CD4-positive, alpha-beta T cell (primary cell): ENCODE measurements around the gene DDTL. TPM values are rescaled to one million over a fixed set of nuclear protein-coding genes. Genes with fewer than 3 reads are reported as not detected.
A peak's percentile ranks its signal among the peaks of the same experiment; 100 is the strongest.
"Not testable (repeated sequence)": the region's sequence is repeated elsewhere in the genome, so short reads cannot be mapped to it uniquely, and the experiment has no call there.

ENCODE experiments used
- ATAC-seq: fragments of 200-7000 bp; cut with Tn5 transposase; one replicate; pipeline ENCODE4 v1.10.0; 2022; ENCODE audit warnings: mild to moderate bottlenecking; ENCODE audit not compliant: poor library complexity
- CTCF ChIA-PET: fragments of 350-600 bp; sonication (Branson Sonifier 250); formaldehyde crosslinking; loops from one replicate; lab custom pipeline; 2021; ENCODE audit warnings: antibody characterized with exemption, inconsistent platforms; lab: Charles Lee
- POLR2A ChIA-PET: fragments of 350-600 bp; sonication (Branson Sonifier 250); formaldehyde crosslinking; loops from one replicate; lab custom pipeline; 2021; ENCODE audit warnings: antibody characterized with exemption, inconsistent platforms; lab: Charles Lee
- DNase-seq, 14 experiments: peaks; one replicate each; pipeline ENCODE4 v3.0.0-alpha.2; 2013 to 2020; ENCODE audit warnings: mixed read lengths in 2 of 14
- H3K27ac ChIP-seq, 2 donors: one replicate each; pipeline versions ENCODE4 v1.5.1 to v1.7.0; 2013; ENCODE audit warnings: low read length in 2 of 2, low read depth in 1 of 2, mild to moderate bottlenecking in 1 of 2
- H3K27me3 ChIP-seq, 2 experiments: 1 replicate in 1 of 2; 2 replicates in 1 of 2; pipeline versions ENCODE4 v1.6.1 to v1.7.0; 2013; ENCODE audit warnings: low read length in 2 of 2, control low read depth in 1 of 2, mild to moderate bottlenecking in 1 of 2, moderate library complexity in 1 of 2; ENCODE audit not compliant: insufficient read depth in 2 of 2, control insufficient read depth in 1 of 2
- H3K36me3 ChIP-seq: one replicate; pipeline ENCODE4 v1.6.1; 2013; ENCODE audit warnings: low read length, control low read depth; ENCODE audit not compliant: insufficient read depth
- H3K4me1 ChIP-seq: one replicate; pipeline ENCODE4 v1.6.1; 2013; ENCODE audit warnings: low read length, control low read depth; ENCODE audit not compliant: insufficient read depth
- H3K4me3 ChIP-seq: one replicate; pipeline ENCODE4 v1.5.1; 2013; ENCODE audit warnings: mild to moderate bottlenecking, low read length, moderate library complexity
- H3K9me3 ChIP-seq, 2 experiments: 1 replicate in 1 of 2; 2 replicates in 1 of 2; pipeline versions ENCODE4 v1.6.1 to v1.7.0; 2013; ENCODE audit warnings: low read length in 2 of 2, mild to moderate bottlenecking in 2 of 2, control low read depth in 1 of 2, moderate library complexity in 1 of 2; ENCODE audit not compliant: control insufficient read depth in 1 of 2, insufficient read depth in 1 of 2
- H3K27ac Mint-ChIP-seq: one replicate; pipeline ENCODE4 v1.8.0; 2020; ENCODE audit warnings: mixed read lengths
- H3K27me3 Mint-ChIP-seq: one replicate; pipeline ENCODE4 v1.8.0; 2021; ENCODE audit warnings: mixed read lengths
- H3K36me3 Mint-ChIP-seq: one replicate; pipeline ENCODE4 v1.8.0; 2021; ENCODE audit warnings: low read depth, mixed read lengths
- H3K4me1 Mint-ChIP-seq: one replicate; pipeline ENCODE4 v1.8.0; 2021; ENCODE audit warnings: low read depth, mixed read lengths
- H3K4me3 Mint-ChIP-seq: one replicate; pipeline ENCODE4 v1.8.0; 2020; ENCODE audit warnings: mild to moderate bottlenecking, mixed read lengths
- H3K9me3 Mint-ChIP-seq: one replicate; pipeline ENCODE4 v1.8.0; 2020; ENCODE audit warnings: mixed read lengths
- intact Hi-C, 2 experiments: fragments of 100-400 bp; cut with DNase I in 1 of 2; cut with micrococcal nuclease in 1 of 2; formaldehyde crosslinking; loops; one replicate each; pipeline versions ENCODE4 v1.15.1 to v1.9.0; 2023 to 2025; cut with DNase I, micrococcal nuclease
- total RNA-seq, 174 experiments: library from RNA in 2 of 174; stranded (reverse) in 2 of 174; gene quantifications; one replicate each; pipeline ENCODE4 v1.2.3 and lab custom pipeline; 2021 to 2026
- TF ChIP-seq, protein P1 (sequence below): fragments of 200-600 bp; IDR thresholded peaks from one replicate; pipeline ENCODE4 v1.8.0; 2022; ENCODE audit warnings: antibody characterized with exemption, mild to moderate bottlenecking

The DDTL gene
- total RNA-seq, 2 experiments from 2014 or later, result 3.5 to 3.8 TPM

DNA sequence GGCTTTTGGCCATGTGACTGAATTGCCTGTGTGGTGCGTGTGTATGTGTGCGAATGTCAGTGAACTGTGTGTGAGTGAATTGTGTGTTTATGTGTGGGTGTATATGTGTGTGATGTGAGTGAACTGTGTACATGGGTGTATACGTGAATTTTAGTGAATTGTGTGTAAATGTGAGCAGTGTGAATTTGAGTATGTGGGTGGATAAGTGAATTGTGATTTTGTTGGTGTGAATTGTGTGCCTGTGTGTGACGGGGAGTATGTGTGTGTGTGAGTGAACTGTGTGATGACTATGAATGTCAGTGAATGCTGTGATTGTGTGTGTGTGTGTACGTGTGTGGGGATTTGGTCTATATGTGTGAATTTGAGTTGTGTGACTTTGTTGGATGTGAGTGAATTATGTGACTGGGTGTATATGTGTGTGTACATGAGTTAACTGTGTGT is 3.5 kb downstream of the DDTL start:
- ATAC-seq (no peak), DNase-seq (no peak)
- Histone ChIP-seq H3K36me3 (peaks cover 22% of the 10 kb centered on the region), H3K27ac (no peak overlapping the region), H3K27me3 (no peaks in the 10 kb centered on the region), H3K4me1 (peaks cover 19% of the 10 kb centered on the region), H3K9me3 (no peaks in the 10 kb centered on the region), H3K4me3 (no peak overlapping the region)
- Mint-ChIP-seq H3K4me3 (peak overlapping the region; percentile 73), H3K9me3 (no peaks in the 10 kb centered on the region), H3K4me1 (peaks cover 15% of the 10 kb centered on the region), H3K27ac (peak overlapping the region; percentile 0), H3K27me3 (no peaks in the 10 kb centered on the region), H3K36me3 (peaks cover 30% of the 10 kb centered on the region)
- ChIA-PET CTCF (no interaction called here), POLR2A (no interaction called here)
- intact Hi-C loops, result loop anchor here (5.0 to 10.0 kb wide), 2 partner anchors 43 to 45 kb away; no protein-coding TSS in a partner anchor
- TF ChIP-seq, protein P1, sequence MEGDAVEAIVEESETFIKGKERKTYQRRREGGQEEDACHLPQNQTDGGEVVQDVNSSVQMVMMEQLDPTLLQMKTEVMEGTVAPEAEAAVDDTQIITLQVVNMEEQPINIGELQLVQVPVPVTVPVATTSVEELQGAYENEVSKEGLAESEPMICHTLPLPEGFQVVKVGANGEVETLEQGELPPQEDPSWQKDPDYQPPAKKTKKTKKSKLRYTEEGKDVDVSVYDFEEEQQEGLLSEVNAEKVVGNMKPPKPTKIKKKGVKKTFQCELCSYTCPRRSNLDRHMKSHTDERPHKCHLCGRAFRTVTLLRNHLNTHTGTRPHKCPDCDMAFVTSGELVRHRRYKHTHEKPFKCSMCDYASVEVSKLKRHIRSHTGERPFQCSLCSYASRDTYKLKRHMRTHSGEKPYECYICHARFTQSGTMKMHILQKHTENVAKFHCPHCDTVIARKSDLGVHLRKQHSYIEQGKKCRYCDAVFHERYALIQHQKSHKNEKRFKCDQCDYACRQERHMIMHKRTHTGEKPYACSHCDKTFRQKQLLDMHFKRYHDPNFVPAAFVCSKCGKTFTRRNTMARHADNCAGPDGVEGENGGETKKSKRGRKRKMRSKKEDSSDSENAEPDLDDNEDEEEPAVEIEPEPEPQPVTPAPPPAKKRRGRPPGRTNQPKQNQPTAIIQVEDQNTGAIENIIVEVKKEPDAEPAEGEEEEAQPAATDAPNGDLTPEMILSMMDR, result no peak

- H3K27me3 Mint-ChIP-seq, result no peaks in the 10 kb centered on the region
- H3K36me3 Mint-ChIP-seq, result peaks cover 30% of the 10 kb centered on the region
- H3K4me1 Mint-ChIP-seq, result peaks cover 15% of the 10 kb centered on the region
- POLR2A ChIA-PET, result no interaction called here
- H3K27ac Mint-ChIP-seq, result peak overlapping the region; percentile 0
- no peak for ATAC-seq
- Histone ChIP-seq H3K27ac (no peak overlapping the region), H3K4me1 (peaks cover 19% of the 10 kb centered on the region), H3K27me3 (no peaks in the 10 kb centered on the region), H3K4me3 (no peak overlapping the region), H3K9me3 (no peaks in the 10 kb centered on the region), H3K36me3 (peaks cover 22% of the 10 kb centered on the region)
- DNase-seq, result peak in 1 of 14 experiments; percentile 16
- intact Hi-C loops, result loop anchor here (5.0 to 10.0 kb wide), 2 partner anchors 44 to 46 kb away; no protein-coding TSS in a partner anchor
- TF ChIP-seq, protein P1, result no peak
- CTCF ChIA-PET, result no interaction called here
- H3K9me3 Mint-ChIP-seq, result no peaks in the 10 kb centered on the region
- H3K4me3 Mint-ChIP-seq, result peak overlapping the region; percentile 73
Observed at GRCh38 chr22:23970816-23971486, 4.3 kb downstream of the DDTL start.

DNA sequence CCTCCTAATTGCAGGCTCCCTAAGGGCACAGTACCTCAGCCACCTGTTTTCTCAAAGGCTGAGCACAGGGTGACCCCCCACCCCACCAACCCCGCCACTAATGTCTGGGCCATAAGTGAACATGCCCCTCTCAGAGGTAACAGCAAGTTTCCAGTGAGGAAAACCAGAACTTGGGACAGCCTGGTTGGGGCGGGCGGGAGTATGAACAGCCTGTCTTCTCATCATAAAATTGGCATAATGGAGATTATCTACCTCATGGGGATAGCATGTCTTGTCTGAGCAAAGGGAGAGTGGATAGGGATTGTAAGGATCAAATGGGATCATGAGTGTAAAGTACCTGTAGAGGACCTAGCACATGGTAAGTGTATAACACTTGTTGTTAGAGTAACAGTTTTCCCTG is 5.2 kb downstream of the DDTL start:
- H3K27me3 Mint-ChIP-seq, ATAC-seq, H3K9me3 Mint-ChIP-seq, H3K9me3 ChIP-seq, POLR2A ChIA-PET, H3K27ac ChIP-seq, H3K4me3 ChIP-seq, H3K27ac Mint-ChIP-seq, CTCF ChIA-PET, H3K27me3 ChIP-seq: not testable (repeated sequence)
- Mint-ChIP-seq H3K4me1 (peaks cover 15% of the 10 kb centered on the region), H3K4me3 (peak overlapping the region; percentile 58), H3K36me3 (peaks cover 30% of the 10 kb centered on the region)
- Histone ChIP-seq H3K36me3 (peaks cover 22% of the 10 kb centered on the region), H3K4me1 (peaks cover 19% of the 10 kb centered on the region)
- intact Hi-C loops, result loop anchor here (5.0 to 10.0 kb wide), 2 partner anchors 45 to 47 kb away; no protein-coding TSS in a partner anchor
- DNase-seq, result peak in 1 of 14 experiments; percentile 7

GRCh38 chr22:23974345-23974744 is 7.7 kb downstream of the DDTL start, which contains the start of gene DDT:
DDT (minus strand) TSS chr22:23974441; CDS start chr22:23974414, 27 bp downstream.
- CTCF ChIA-PET, H3K9me3 Mint-ChIP-seq, POLR2A ChIA-PET, H3K4me3 ChIP-seq, H3K27me3 Mint-ChIP-seq, H3K9me3 ChIP-seq, H3K27ac Mint-ChIP-seq, H3K27ac ChIP-seq, DNase-seq, H3K4me3 Mint-ChIP-seq, H3K27me3 ChIP-seq: not testable (repeated sequence)
- ATAC-seq, result peak; percentile 97
- H3K4me1 ChIP-seq, result peaks cover 15% of the 10 kb centered on the region
- Mint-ChIP-seq H3K4me1 (peaks cover 15% of the 10 kb centered on the region), H3K36me3 (peaks cover 25% of the 10 kb centered on the region)
- H3K36me3 ChIP-seq, result peaks cover 17% of the 10 kb centered on the region
- intact Hi-C loops, result loop anchor here (5.0 to 10.0 kb wide), 2 partner anchors 47 to 50 kb away; no protein-coding TSS in a partner anchor

- POLR2A ChIA-PET, CTCF ChIA-PET: not testable (repeated sequence)
- intact Hi-C loops, result loop anchor here (5.0 to 10.0 kb wide), 2 partner anchors 48 to 50 kb away; no protein-coding TSS in a partner anchor
Observed at GRCh38 chr22:23974836-23975352, 8.2 kb downstream of the DDTL start.

More at GRCh38 chr22:23974836-23975352, 8.2 kb downstream of the DDTL start:
- H3K27me3 ChIP-seq, H3K4me3 ChIP-seq, H3K27ac ChIP-seq, H3K9me3 ChIP-seq, H3K9me3 Mint-ChIP-seq, H3K4me3 Mint-ChIP-seq, H3K27me3 Mint-ChIP-seq, H3K4me1 ChIP-seq, DNase-seq, H3K27ac Mint-ChIP-seq: not testable (repeated sequence)
- Mint-ChIP-seq H3K4me1 (peaks cover 11% of the 10 kb centered on the region), H3K36me3 (peaks cover 20% of the 10 kb centered on the region)
- H3K36me3 ChIP-seq, result peaks cover 14% of the 10 kb centered on the region
- peak; percentile 22 for ATAC-seq
